Activated CD4-positive, alpha-beta T cell treated with anti-CD3 and anti-CD28 coated beads, Interleukin-2, amount 10 ng/mL, durations not matched to agents 24 days and 14 days (primary cell): Measurements from ENCODE around the gene KASH5. TPM values are rescaled to one million over a fixed set of nuclear protein-coding genes. Genes with fewer than 3 reads are reported as not detected.
"Not testable (repeated sequence)": the region's sequence is repeated elsewhere in the genome, so short reads cannot be mapped to it uniquely, and the experiment has no call there.

Experiments used
- DNase-seq: peaks from one replicate; pipeline ENCODE4 v3.0.0; 2022
- H3K27ac Mint-ChIP-seq: one replicate; pipeline ENCODE4 v1.8.0; 2022; ENCODE audit warnings: mild to moderate bottlenecking, mixed read lengths
- H3K27me3 Mint-ChIP-seq: one replicate; pipeline ENCODE4 v1.8.0; 2022; ENCODE audit warnings: mixed read lengths
- H3K36me3 Mint-ChIP-seq: one replicate; pipeline ENCODE4 v1.8.0; 2022; ENCODE audit warnings: low read depth, mild to moderate bottlenecking, mixed read lengths
- H3K4me1 Mint-ChIP-seq: one replicate; pipeline ENCODE4 v1.8.0; 2021; ENCODE audit warnings: mixed read lengths
- H3K4me3 Mint-ChIP-seq: one replicate; pipeline ENCODE4 v1.8.0; 2022; ENCODE audit warnings: mild to moderate bottlenecking, moderate library complexity, mixed read lengths
- H3K9me3 Mint-ChIP-seq: one replicate; pipeline ENCODE4 v1.8.0; 2021; ENCODE audit warnings: mixed read lengths
- intact Hi-C: fragments of 100-400 bp; cut with micrococcal nuclease; formaldehyde crosslinking; loops from one replicate; pipeline ENCODE4 v1.15.1; 2023
- total RNA-seq: library from RNA; stranded (reverse); gene quantifications from 2 replicates; pipeline ENCODE4 v1.2.3, GENCODE V29; 2022

The KASH5 gene
- total RNA-seq, 1 donor from 2014 or later = not detected

GRCh38 chr19:49447485-49448431 is 59.7 kb downstream of the KASH5 start:
- H3K27me3 Mint-ChIP-seq = peaks cover under 1% of the 10 kb centered on the region
- peak; percentile 72 for DNase-seq
- peaks cover 49% of the 10 kb centered on the region for H3K36me3 Mint-ChIP-seq
- H3K4me3 Mint-ChIP-seq = no peak overlapping the region
- no peaks in the 10 kb centered on the region for H3K9me3 Mint-ChIP-seq
- peaks cover 49% of the 10 kb centered on the region for H3K4me1 Mint-ChIP-seq
- no peak overlapping the region for H3K27ac Mint-ChIP-seq
- intact Hi-C loops = no loop called here

GRCh38 chr19:49448432-49448786 is 60.4 kb downstream of the KASH5 start:
- Mint-ChIP-seq H3K27me3 (no peaks in the 10 kb centered on the region), H3K9me3 (no peaks in the 10 kb centered on the region), H3K36me3 (peaks cover 49% of the 10 kb centered on the region), H3K4me1 (peaks cover 49% of the 10 kb centered on the region), H3K4me3 (no peak overlapping the region), H3K27ac (peak overlapping the region; percentile 39)
- intact Hi-C loops = no loop called here
- DNase-seq = no peak

- peak overlapping the region; percentile 100 for H3K27ac Mint-ChIP-seq
- H3K27me3 Mint-ChIP-seq = no peaks in the 10 kb centered on the region
- no peaks in the 10 kb centered on the region for H3K9me3 Mint-ChIP-seq
- intact Hi-C loops = loop anchor here (5.0 kb wide), 3 partner anchors 37 to 813 kb away; partner anchors contain the start of genes DBP, RPL13A, RRAS and SCAF1
- peaks cover 39% of the 10 kb centered on the region for H3K4me1 Mint-ChIP-seq
- no peak for DNase-seq
- peaks cover 44% of the 10 kb centered on the region for H3K36me3 Mint-ChIP-seq
- peak overlapping the region; percentile 91 for H3K4me3 Mint-ChIP-seq
Measured at GRCh38 chr19:49450405-49450804, 62.4 kb downstream of the KASH5 start.

GRCh38 chr19:49451430-49452181 is 63.6 kb downstream of the KASH5 start, which contains the start of gene PIH1D1:
Gene PIH1D1, minus strand, starts transcription at chr19:49451814. Its CDS starts 240 bp downstream, at chr19:49451574.
- H3K4me3 Mint-ChIP-seq = peak within 1 kb of the TSS; percentile 91
- no peaks in the 10 kb centered on the region for H3K9me3 Mint-ChIP-seq
- H3K27me3 Mint-ChIP-seq = no peaks in the 10 kb centered on the region
- peak; percentile 98 for DNase-seq
- peaks cover 38% of the 10 kb centered on the region for H3K4me1 Mint-ChIP-seq
- peaks cover 40% of the 10 kb centered on the region for H3K36me3 Mint-ChIP-seq
- H3K27ac Mint-ChIP-seq = peak within 1 kb of the TSS; percentile 100
- intact Hi-C loops = loop anchor here (1.0 to 5.0 kb wide), 6 partner anchors 19 to 814 kb away; partner anchors contain the start of genes DBP, PRMT1, RPL13A and RPS11

GRCh38 chr19:49453013-49453756 is 65.1 kb downstream of the KASH5 start, which contains the start of gene ALDH16A1:
Gene ALDH16A1, plus strand, starts transcription at chr19:49453225. Its CDS starts 107 bp downstream, at chr19:49453332.
- intact Hi-C loops = loop anchor here (1.0 to 5.0 kb wide), 7 partner anchors 10 to 816 kb away; partner anchors contain the start of genes DBP, FLT3LG, PRMT1 and RPL13A
- peak; percentile 99 for DNase-seq
- peaks cover 39% of the 10 kb centered on the region for H3K4me1 Mint-ChIP-seq
- H3K27me3 Mint-ChIP-seq = no peaks in the 10 kb centered on the region
- peaks cover 36% of the 10 kb centered on the region for H3K36me3 Mint-ChIP-seq
- peak within 1 kb of the TSS; percentile 100 for H3K27ac Mint-ChIP-seq
- no peaks in the 10 kb centered on the region for H3K9me3 Mint-ChIP-seq
- H3K4me3 Mint-ChIP-seq = peak within 1 kb of the TSS; percentile 91

GRCh38 chr19:49453757-49454240 is 65.8 kb downstream of the KASH5 start:
- Mint-ChIP-seq H3K36me3 (peaks cover 32% of the 10 kb centered on the region), H3K27ac (peak overlapping the region; percentile 100)

GRCh38 chr19:49455773-49456172 is 67.7 kb downstream of the KASH5 start:
- Mint-ChIP-seq H3K9me3 (no peaks in the 10 kb centered on the region), H3K4me3 (no peak overlapping the region), H3K27ac (no peak overlapping the region), H3K36me3 (peaks cover 17% of the 10 kb centered on the region), H3K27me3 (no peaks in the 10 kb centered on the region), H3K4me1 (peaks cover 22% of the 10 kb centered on the region)
- no peak for DNase-seq
- intact Hi-C loops = no loop called here

More at GRCh38 chr19:49453757-49454240, 65.8 kb downstream of the KASH5 start:
- Mint-ChIP-seq H3K27me3 (no peaks in the 10 kb centered on the region), H3K9me3 (no peaks in the 10 kb centered on the region), H3K4me1 (peaks cover 33% of the 10 kb centered on the region), H3K4me3 (peak overlapping the region; percentile 91)
- intact Hi-C loops = loop anchor here (1.0 to 5.0 kb wide), 7 partner anchors 10 to 816 kb away; partner anchors contain the start of genes DBP, FLT3LG, PRMT1 and RPL13A
- no peak for DNase-seq

GRCh38 chr19:49456326-49456725 is 68.3 kb downstream of the KASH5 start:
- H3K4me3 Mint-ChIP-seq = no peak overlapping the region
- intact Hi-C loops = no loop called here
- H3K27me3 Mint-ChIP-seq = no peaks in the 10 kb centered on the region

GRCh38 chr19:49458567-49458903 is 70.5 kb downstream of the KASH5 start:
- Mint-ChIP-seq H3K36me3 (peaks cover 15% of the 10 kb centered on the region), H3K27me3 (no peaks in the 10 kb centered on the region), H3K9me3 (no peaks in the 10 kb centered on the region), H3K27ac (no peak overlapping the region), H3K4me1 (peaks cover 11% of the 10 kb centered on the region), H3K4me3 (no peak overlapping the region)
- DNase-seq = no peak
- intact Hi-C loops = no loop called here

More at GRCh38 chr19:49456326-49456725, 68.3 kb downstream of the KASH5 start:
- Mint-ChIP-seq H3K27ac (no peak overlapping the region), H3K36me3 (peaks cover 16% of the 10 kb centered on the region), H3K4me1 (peaks cover 22% of the 10 kb centered on the region), H3K9me3 (no peaks in the 10 kb centered on the region)
- DNase-seq = no peak

- intact Hi-C loops = no loop called here
- no peaks in the 10 kb centered on the region for H3K9me3 Mint-ChIP-seq
- H3K36me3 Mint-ChIP-seq = peaks cover 15% of the 10 kb centered on the region
- peaks cover 8% of the 10 kb centered on the region for H3K4me1 Mint-ChIP-seq
- no peak for DNase-seq
- no peak overlapping the region for H3K27ac Mint-ChIP-seq
- H3K4me3 Mint-ChIP-seq = no peak overlapping the region
- no peaks in the 10 kb centered on the region for H3K27me3 Mint-ChIP-seq
Measured at GRCh38 chr19:49459388-49459787, 71.3 kb downstream of the KASH5 start.

- H3K4me3 Mint-ChIP-seq, H3K27me3 Mint-ChIP-seq, H3K27ac Mint-ChIP-seq, intact Hi-C loops, H3K4me1 Mint-ChIP-seq, H3K9me3 Mint-ChIP-seq, DNase-seq: not testable (repeated sequence)
- peaks cover 19% of the 10 kb centered on the region for H3K36me3 Mint-ChIP-seq
Measured at GRCh38 chr19:49461130-49461529, 73.1 kb downstream of the KASH5 start.

GRCh38 chr19:49461656-49462055 is 73.6 kb downstream of the KASH5 start:
- intact Hi-C loops = no loop called here
- Mint-ChIP-seq H3K4me3 (no peak overlapping the region), H3K9me3 (no peaks in the 10 kb centered on the region), H3K4me1 (peaks cover 2% of the 10 kb centered on the region), H3K27ac (no peak overlapping the region), H3K27me3 (no peaks in the 10 kb centered on the region), H3K36me3 (peaks cover 16% of the 10 kb centered on the region)
- no peak for DNase-seq

GRCh38 chr19:49462492-49462891 is 74.4 kb downstream of the KASH5 start:
- Mint-ChIP-seq H3K36me3 (peaks cover 14% of the 10 kb centered on the region), H3K27me3 (no peaks in the 10 kb centered on the region), H3K4me3 (no peak overlapping the region), H3K4me1 (no peaks in the 10 kb centered on the region), H3K27ac (no peak overlapping the region), H3K9me3 (no peaks in the 10 kb centered on the region)
- DNase-seq = no peak
- intact Hi-C loops = no loop called here
